Measurements from ENCODE around the gene COL4A3. TPM values are rescaled to one million over a fixed set of nuclear protein-coding genes. Genes with fewer than 3 reads are reported as not detected.

COL4A3 gene
- total and polyA plus RNA-seq, 11 donors, result 0.55 to 6.9 (median 1.9) TPM

DNA sequence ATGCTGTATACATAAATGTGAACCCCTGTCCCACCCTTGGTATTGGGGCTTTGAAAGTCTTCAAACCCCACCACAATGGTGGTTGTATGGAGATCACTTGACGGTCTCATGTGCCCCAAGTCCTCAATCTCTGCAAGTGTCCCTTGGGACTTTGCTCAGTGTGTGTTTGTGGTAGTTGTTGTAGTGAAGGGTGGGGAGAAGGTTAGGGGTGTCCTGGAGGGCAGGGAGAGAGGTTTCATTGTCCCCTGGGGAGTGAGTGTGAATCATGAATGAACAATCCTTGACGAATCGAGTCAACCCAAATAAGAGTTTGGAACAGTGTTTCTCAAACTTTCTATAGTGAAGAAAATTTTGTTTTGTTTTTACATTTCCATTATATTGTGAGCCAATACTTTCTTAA is 28.1 kb downstream of the COL4A3 start:
- intact Hi-C loops (cut with DNase I), result no loop called here
- WGBS, 4 donors, result 83 to 91% (median 85%) methylated on average over 3 of the region's 3 CpGs
- ATAC-seq, result no peak
- TF ChIP-seq, protein P1, sequence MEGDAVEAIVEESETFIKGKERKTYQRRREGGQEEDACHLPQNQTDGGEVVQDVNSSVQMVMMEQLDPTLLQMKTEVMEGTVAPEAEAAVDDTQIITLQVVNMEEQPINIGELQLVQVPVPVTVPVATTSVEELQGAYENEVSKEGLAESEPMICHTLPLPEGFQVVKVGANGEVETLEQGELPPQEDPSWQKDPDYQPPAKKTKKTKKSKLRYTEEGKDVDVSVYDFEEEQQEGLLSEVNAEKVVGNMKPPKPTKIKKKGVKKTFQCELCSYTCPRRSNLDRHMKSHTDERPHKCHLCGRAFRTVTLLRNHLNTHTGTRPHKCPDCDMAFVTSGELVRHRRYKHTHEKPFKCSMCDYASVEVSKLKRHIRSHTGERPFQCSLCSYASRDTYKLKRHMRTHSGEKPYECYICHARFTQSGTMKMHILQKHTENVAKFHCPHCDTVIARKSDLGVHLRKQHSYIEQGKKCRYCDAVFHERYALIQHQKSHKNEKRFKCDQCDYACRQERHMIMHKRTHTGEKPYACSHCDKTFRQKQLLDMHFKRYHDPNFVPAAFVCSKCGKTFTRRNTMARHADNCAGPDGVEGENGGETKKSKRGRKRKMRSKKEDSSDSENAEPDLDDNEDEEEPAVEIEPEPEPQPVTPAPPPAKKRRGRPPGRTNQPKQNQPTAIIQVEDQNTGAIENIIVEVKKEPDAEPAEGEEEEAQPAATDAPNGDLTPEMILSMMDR (IDR thresholded peaks at IDR 0.05), result no peak
- no peak for TF ChIP-seq POLR2A (IDR thresholded peaks at IDR 0.05)
- no peaks in the 10 kb centered on the region for H3K9me3 ChIP-seq
- peaks cover 0 to 30% (median 16%) of the 10 kb centered on the region in 12 donors for H3K4me1 ChIP-seq
- H3K36me3 ChIP-seq, result no peaks in the 10 kb centered on the region
- H3K27me3 ChIP-seq, result no peaks in the 10 kb centered on the region
- no peak overlapping the region for H3K4me3 ChIP-seq
- H3K27ac ChIP-seq, result no peak overlapping the region
- DNase-seq, result no peak

DNA sequence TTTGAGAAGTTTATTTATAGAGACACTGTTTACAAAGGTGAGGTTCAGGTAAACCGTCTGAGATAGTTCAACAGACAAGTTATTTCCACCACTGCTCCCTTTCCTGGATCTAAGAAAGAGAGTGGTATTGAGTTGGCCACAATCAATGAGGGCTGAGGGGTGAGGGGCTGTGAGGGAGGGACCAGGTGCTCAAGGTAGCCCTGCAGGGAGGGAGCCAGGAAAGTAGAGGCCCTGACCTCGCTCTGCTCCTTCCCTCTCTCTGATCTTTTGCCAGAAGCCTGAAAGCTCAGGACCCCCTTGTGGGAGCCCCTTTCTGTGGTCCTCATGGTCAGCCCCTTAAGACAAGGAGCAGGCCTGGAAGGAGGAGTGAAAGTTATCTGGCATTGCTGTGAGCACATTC is 29.8 kb downstream of the COL4A3 start:
- 64 to 79% (median 72%) methylated on average over 2 of the region's 2 CpGs for whole genome bisulfite sequencing, 4 donors
- Histone ChIP-seq H3K4me1 (peaks cover 0 to 17% (median under 1%) of the 10 kb centered on the region in 12 donors), H3K27ac (no peak overlapping the region), H3K9me3 (no peaks in the 10 kb centered on the region), H3K4me3 (no peak overlapping the region), H3K27me3 (no peaks in the 10 kb centered on the region), H3K36me3 (no peaks in the 10 kb centered on the region)
- ATAC-seq (no peak), DNase-seq (no peak)
- intact Hi-C loops (cut with DNase I), result no loop called here
- TF ChIP-seq, protein P1 (IDR thresholded peaks at IDR 0.05), result no peak
- TF ChIP-seq POLR2A (IDR thresholded peaks at IDR 0.05), result no peak

DNA sequence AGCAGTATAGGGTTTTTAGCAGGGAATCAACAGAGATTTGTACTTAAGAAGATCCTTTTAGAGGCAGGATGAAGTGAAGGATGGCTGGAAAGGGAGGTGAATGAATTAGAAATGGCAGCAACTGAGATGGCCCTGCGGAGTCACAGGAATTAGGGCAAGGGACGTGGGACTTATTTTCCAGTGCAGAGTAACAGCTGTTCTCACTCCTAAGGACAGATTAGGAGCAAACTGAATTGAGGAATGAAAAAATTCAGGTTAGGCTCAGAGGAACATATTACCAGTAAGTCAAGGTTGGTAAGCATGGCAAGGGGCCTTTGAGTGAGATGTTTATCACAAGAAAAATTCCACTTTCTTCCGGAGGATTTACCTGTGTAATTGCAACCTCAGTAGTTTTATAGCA is 34.4 kb downstream of the COL4A3 start:
- DNase-seq (no peak), ATAC-seq (no peak)
- no peak overlapping the region for H3K27ac ChIP-seq
- H3K36me3 ChIP-seq, result no peaks in the 10 kb centered on the region
- intact Hi-C loops (cut with DNase I), result loop anchor here in 1 of 10 donors (5.0 kb wide), 1 partner anchor 37 kb away; the partner anchor contains the start of genes COL4A3 and COL4A4
- no peak for TF ChIP-seq POLR2A (IDR thresholded peaks at IDR 0.05)
- TF ChIP-seq, protein P1 (IDR thresholded peaks at IDR 0.05), result no peak
- H3K27me3 ChIP-seq, result no peaks in the 10 kb centered on the region
- no peak overlapping the region for H3K4me3 ChIP-seq
- 67 to 75% (median 71%) methylated on average over 3 of the region's 3 CpGs for WGBS, 4 donors
- peaks cover 0 to 4% (median 0%) of the 10 kb centered on the region in 12 donors for H3K4me1 ChIP-seq
- H3K9me3 ChIP-seq, result no peaks in the 10 kb centered on the region

DNA sequence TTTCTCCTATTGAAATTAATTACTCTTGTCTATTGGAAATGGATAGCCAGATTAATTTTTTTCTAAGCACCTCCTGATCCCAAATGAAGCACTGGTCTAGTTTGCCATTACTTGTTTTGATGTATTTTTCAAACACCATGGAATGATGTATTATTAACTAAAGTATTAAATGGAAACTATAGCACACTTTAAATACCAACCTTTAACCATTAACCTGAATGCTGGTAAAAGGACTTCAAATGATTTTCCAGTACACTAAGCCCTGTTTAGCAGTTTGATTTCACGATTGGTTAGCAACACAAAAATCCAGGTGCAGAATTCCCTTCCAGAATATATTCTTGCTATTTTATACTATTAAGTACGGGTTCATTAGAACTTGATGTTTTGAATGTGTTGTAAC is 37.3 kb downstream of the COL4A3 start:
- Histone ChIP-seq H3K36me3 (no peaks in the 10 kb centered on the region), H3K9me3 (no peaks in the 10 kb centered on the region), H3K4me1 (peaks cover 0 to 4% (median 0%) of the 10 kb centered on the region in 12 donors), H3K27ac (no peak overlapping the region), H3K27me3 (no peaks in the 10 kb centered on the region), H3K4me3 (no peak overlapping the region)
- 92 to 100% (median 96%) methylated on average over 2 of the region's 2 CpGs for WGBS, 4 donors
- ATAC-seq (no peak), DNase-seq (no peak)
- intact Hi-C loops (cut with DNase I), result no loop called here
- no peak for TF ChIP-seq POLR2A (IDR thresholded peaks at IDR 0.05)
- TF ChIP-seq, protein P1 (IDR thresholded peaks at IDR 0.05), result no peak

Data from heart left ventricle (tissue), 16 donors.